ENCODE measurements around the gene PEA15. TPM values are rescaled to one million over a fixed set of nuclear protein-coding genes. Genes with fewer than 3 reads are reported as not detected.
A peak's percentile ranks its signal among the peaks of the same experiment; 100 is the strongest.

Gene PEA15
- total RNA-seq, 1 donor from 2014 or later, result 325 TPM

DNA sequence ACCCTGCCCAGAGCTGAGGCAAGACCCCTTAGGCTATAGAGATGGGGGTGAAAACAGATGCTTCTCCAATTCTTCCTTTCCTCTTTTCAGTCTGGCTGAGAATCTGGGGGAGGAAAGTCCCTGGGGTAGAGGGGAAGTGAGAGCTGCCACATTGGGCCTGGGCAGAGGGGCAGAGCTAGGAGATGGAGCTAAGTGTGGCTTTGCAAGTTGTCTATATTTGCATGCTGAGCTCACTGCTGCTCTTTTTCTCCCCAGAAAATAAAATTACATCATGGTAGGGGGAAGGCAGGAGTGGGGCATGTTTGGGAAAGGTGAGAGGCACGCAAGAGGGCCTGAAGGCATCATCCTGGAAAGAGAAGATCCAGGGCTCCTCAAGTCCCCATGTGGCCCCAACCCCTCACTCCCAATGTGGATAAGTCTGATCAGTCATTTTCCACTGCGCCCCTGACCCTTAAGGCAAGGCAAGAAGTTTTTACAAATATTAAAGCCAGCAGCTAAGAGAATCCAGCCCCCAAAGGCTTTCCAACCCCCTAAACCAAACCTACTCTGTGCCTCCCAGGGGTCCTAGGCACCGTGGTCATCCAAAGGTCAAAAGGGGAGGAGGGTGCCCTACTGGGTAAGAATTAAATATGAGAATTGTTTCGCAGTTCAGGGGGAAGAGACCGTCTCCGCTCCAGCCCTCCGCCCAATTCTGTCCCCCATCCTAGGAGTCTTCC lies 500 bp upstream of the PEA15 start:
- no peaks in the 10 kb centered on the region for H3K9me3 Mint-ChIP-seq (ENCODE audit: low read depth)

GRCh38 chr1:160206036-160206389 lies 829 bp downstream of the PEA15 start:
- peak overlapping the region; percentile 89 for H3K4me3 Mint-ChIP-seq (ENCODE audit: unreplicated experiment)
- no peaks in the 10 kb centered on the region for H3K9me3 Mint-ChIP-seq (ENCODE audit: low read depth)
- peak overlapping the region; percentile 99 for H3K27ac Mint-ChIP-seq (ENCODE audit: unreplicated experiment)
- H3K36me3 Mint-ChIP-seq (ENCODE audit: low read depth), result peaks cover 18% of the 10 kb centered on the region
- no peak for DNase-seq (ENCODE audit: low spot score)
- H3K27me3 Mint-ChIP-seq (ENCODE audit: low read depth), result no peaks in the 10 kb centered on the region
- peaks cover 59% of the 10 kb centered on the region for H3K4me1 Mint-ChIP-seq (ENCODE audit: low read depth)
- TF ChIP-seq, protein P1, sequence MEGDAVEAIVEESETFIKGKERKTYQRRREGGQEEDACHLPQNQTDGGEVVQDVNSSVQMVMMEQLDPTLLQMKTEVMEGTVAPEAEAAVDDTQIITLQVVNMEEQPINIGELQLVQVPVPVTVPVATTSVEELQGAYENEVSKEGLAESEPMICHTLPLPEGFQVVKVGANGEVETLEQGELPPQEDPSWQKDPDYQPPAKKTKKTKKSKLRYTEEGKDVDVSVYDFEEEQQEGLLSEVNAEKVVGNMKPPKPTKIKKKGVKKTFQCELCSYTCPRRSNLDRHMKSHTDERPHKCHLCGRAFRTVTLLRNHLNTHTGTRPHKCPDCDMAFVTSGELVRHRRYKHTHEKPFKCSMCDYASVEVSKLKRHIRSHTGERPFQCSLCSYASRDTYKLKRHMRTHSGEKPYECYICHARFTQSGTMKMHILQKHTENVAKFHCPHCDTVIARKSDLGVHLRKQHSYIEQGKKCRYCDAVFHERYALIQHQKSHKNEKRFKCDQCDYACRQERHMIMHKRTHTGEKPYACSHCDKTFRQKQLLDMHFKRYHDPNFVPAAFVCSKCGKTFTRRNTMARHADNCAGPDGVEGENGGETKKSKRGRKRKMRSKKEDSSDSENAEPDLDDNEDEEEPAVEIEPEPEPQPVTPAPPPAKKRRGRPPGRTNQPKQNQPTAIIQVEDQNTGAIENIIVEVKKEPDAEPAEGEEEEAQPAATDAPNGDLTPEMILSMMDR (IDR thresholded peaks at IDR 0.05), result no peak

More for the DNA sequence above, 500 bp upstream of the PEA15 start:
- peaks cover 14% of the 10 kb centered on the region for H3K36me3 Mint-ChIP-seq (ENCODE audit: low read depth)
- TF ChIP-seq, protein P1 (IDR thresholded peaks at IDR 0.05), result no peak
- H3K27me3 Mint-ChIP-seq (ENCODE audit: low read depth), result no peaks in the 10 kb centered on the region
- peaks cover 45% of the 10 kb centered on the region for H3K4me1 Mint-ChIP-seq (ENCODE audit: low read depth)
- H3K4me3 Mint-ChIP-seq (ENCODE audit: unreplicated experiment), result peak overlapping the region; percentile 89
- no peak for DNase-seq (ENCODE audit: low spot score)
- H3K27ac Mint-ChIP-seq (ENCODE audit: unreplicated experiment), result peak overlapping the region; percentile 99

DNA sequence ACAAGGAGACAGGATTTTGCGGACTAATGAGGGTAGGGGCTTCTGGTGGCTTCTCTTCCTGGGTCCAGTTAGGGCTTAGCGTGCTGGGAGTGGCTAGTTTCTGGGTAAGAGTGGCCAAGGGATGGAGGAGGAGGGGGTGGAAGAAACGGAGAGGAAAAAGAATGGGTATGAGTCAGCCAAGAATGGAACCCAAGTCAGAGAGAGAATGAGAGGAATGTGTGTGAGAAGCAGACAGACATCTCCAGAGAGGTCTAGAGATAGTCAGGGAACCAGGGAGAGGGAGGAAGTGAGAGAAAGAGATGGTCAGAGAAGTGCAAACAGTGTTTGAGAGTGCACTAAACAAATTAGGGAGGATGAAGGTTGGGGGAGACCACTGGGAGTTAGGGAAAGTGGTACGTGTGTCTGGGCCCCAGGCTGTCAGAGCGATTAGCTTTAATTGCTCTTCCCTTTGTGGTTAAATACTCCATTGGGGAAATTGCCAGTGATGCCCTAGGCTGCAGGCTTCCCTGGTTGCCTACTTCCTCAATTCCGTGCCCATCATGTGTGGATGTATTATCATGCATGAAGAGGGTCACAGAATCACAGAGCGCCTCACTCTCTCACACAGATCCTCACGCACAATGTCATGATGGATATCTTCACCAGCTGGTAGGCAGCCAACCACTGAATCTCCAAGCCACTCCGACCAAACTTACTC lies 1.4 kb downstream of the PEA15 start:
- no peaks in the 10 kb centered on the region for H3K9me3 Mint-ChIP-seq (ENCODE audit: low read depth)
- peak overlapping the region; percentile 89 for H3K4me3 Mint-ChIP-seq (ENCODE audit: unreplicated experiment)
- H3K27ac Mint-ChIP-seq (ENCODE audit: unreplicated experiment), result peak overlapping the region; percentile 99
- peaks cover 64% of the 10 kb centered on the region for H3K4me1 Mint-ChIP-seq (ENCODE audit: low read depth)
- no peak for DNase-seq (ENCODE audit: low spot score)
- no peaks in the 10 kb centered on the region for H3K27me3 Mint-ChIP-seq (ENCODE audit: low read depth)
- TF ChIP-seq, protein P1 (IDR thresholded peaks at IDR 0.05), result no peak
- peaks cover 21% of the 10 kb centered on the region for H3K36me3 Mint-ChIP-seq (ENCODE audit: low read depth)

GRCh38 chr1:160207118-160207650 lies 2.0 kb downstream of the PEA15 start:
- Mint-ChIP-seq H3K27ac (ENCODE audit: unreplicated experiment) (peak overlapping the region; percentile 99), H3K4me1 (ENCODE audit: low read depth) (peaks cover 64% of the 10 kb centered on the region)
- TF ChIP-seq, protein P1 (IDR thresholded peaks at IDR 0.05), result no peak

GRCh38 chr1:160207771-160208556 lies 2.8 kb downstream of the PEA15 start:
- H3K4me1 Mint-ChIP-seq (ENCODE audit: low read depth), result peaks cover 64% of the 10 kb centered on the region
- DNase-seq (ENCODE audit: low spot score), result no peak
- H3K27me3 Mint-ChIP-seq (ENCODE audit: low read depth), result no peaks in the 10 kb centered on the region
- peaks cover 30% of the 10 kb centered on the region for H3K36me3 Mint-ChIP-seq (ENCODE audit: low read depth)
- TF ChIP-seq, protein P1 (IDR thresholded peaks at IDR 0.05), result no peak
- no peaks in the 10 kb centered on the region for H3K9me3 Mint-ChIP-seq (ENCODE audit: low read depth)
- peak overlapping the region; percentile 99 for H3K27ac Mint-ChIP-seq (ENCODE audit: unreplicated experiment)
- no peak overlapping the region for H3K4me3 Mint-ChIP-seq (ENCODE audit: unreplicated experiment)

More at GRCh38 chr1:160207118-160207650, 2.0 kb downstream of the PEA15 start:
- Mint-ChIP-seq H3K4me3 (ENCODE audit: unreplicated experiment) (peak overlapping the region; percentile 89), H3K27me3 (ENCODE audit: low read depth) (no peaks in the 10 kb centered on the region), H3K36me3 (ENCODE audit: low read depth) (peaks cover 24% of the 10 kb centered on the region), H3K9me3 (ENCODE audit: low read depth) (no peaks in the 10 kb centered on the region)
- no peak for DNase-seq (ENCODE audit: low spot score)
